SK-N-SH (cell line): Measurements from ENCODE around the gene DNAH3. TPM values are rescaled to one million over a fixed set of nuclear protein-coding genes. Genes with fewer than 3 reads are reported as not detected.

ENCODE experiments used
- CTCF ChIA-PET: fragments of 300-600, 350-600 bp; formaldehyde crosslinking; extraction: SDS; loops from one replicate; lab custom pipeline; 2021; lab: Yijun Ruan, JAX
- POLR2A ChIA-PET: fragments of 350-600 bp; sonication (Branson Sonifier 250); formaldehyde crosslinking; extraction: SDS; loops from one replicate; lab custom pipeline; 2020; ENCODE audit warnings: antibody characterized with exemption, inconsistent platforms; lab: Yijun Ruan, JAX
- DNase-seq: peaks from one replicate; pipeline ENCODE4 v3.0.0; 2012
- H2AFZ ChIP-seq: fragments of 200-600 bp; sonication (generic); 2 replicates; pipeline ENCODE4 v1.8.1; 2016; ENCODE audit warnings: antibody characterized with exemption, mild to moderate bottlenecking, low read depth
- H3F3A ChIP-seq: fragments of 200-600 bp; sonication (generic); replicated peaks from 2 replicates; pipeline ENCODE3; 2016; ENCODE audit warnings: antibody characterized with exemption, mild to moderate bottlenecking; ENCODE audit not compliant: insufficient read depth
- H3K27ac ChIP-seq, 2 experiments: fragments of 200-500 bp in 1 of 2; fragments of 200-600 bp in 1 of 2; sonication (Bioruptor generic) in 1 of 2; sonication (generic), shearing (Covaris generic) in 1 of 2; 2 replicates each; pipeline versions ENCODE4 v1.5.1 to v1.6.1; 2014 to 2016; ENCODE audit warnings: low read depth in 2 of 2, inconsistent platforms in 1 of 2, low read length in 1 of 2, mild to moderate bottlenecking in 1 of 2, mixed read lengths in 1 of 2
- H3K27me3 ChIP-seq: fragments of 200-600 bp; sonication (generic), shearing (Covaris generic); 2 replicates; pipeline ENCODE4 v1.6.1; 2016; ENCODE audit warnings: mixed run types; ENCODE audit not compliant: insufficient read depth
- H3K36me3 ChIP-seq, 2 experiments: fragments of 200-500 bp in 1 of 2; fragments of 200-600 bp in 1 of 2; sonication (Bioruptor generic) in 1 of 2; sonication (generic) in 1 of 2; replicated peaks in 1 of 2; 2 replicates each; pipeline versions ENCODE3 to v1.5.1; 2014 to 2016; ENCODE audit warnings: low read length in 1 of 2, mild to moderate bottlenecking in 1 of 2; ENCODE audit not compliant: insufficient read depth in 2 of 2, control insufficient read depth in 1 of 2
- H3K4me1 ChIP-seq, 2 experiments: fragments of 200-500 bp in 1 of 2; fragments of 200-600 bp in 1 of 2; sonication (Bioruptor generic) in 1 of 2; sonication (generic), shearing (Covaris generic) in 1 of 2; 2 replicates each; pipeline versions ENCODE4 v1.5.1 to v1.6.1; 2014 to 2016; ENCODE audit warnings: low read depth in 1 of 2, low read length in 1 of 2, mixed run types in 1 of 2; ENCODE audit not compliant: insufficient read depth in 2 of 2, control insufficient read depth in 1 of 2
- H3K4me2 ChIP-seq: fragments of 200-600 bp; sonication (generic), shearing (Covaris generic); 2 replicates; pipeline ENCODE4 v1.6.1; 2017; ENCODE audit warnings: mixed run types
- H3K4me3 ChIP-seq, 2 experiments: fragments of 200-500 bp in 1 of 2; fragments of 200-600 bp in 1 of 2; sonication (Bioruptor generic) in 1 of 2; sonication (generic), shearing (Covaris generic) in 1 of 2; 2 replicates each; pipeline versions ENCODE4 v1.5.1 to v1.8.1; 2014 to 2016; ENCODE audit warnings: low read depth in 2 of 2, inconsistent platforms in 1 of 2, low read length in 1 of 2, mild to moderate bottlenecking in 1 of 2, mixed read lengths in 1 of 2, moderate library complexity in 1 of 2
- H3K79me2 ChIP-seq: fragments of 200-600 bp; sonication (generic); 2 replicates; pipeline ENCODE4 v1.8.1; 2017; ENCODE audit warnings: mild to moderate bottlenecking; ENCODE audit not compliant: insufficient read depth
- H3K9ac ChIP-seq: fragments of 200-600 bp; sonication (generic); 2 replicates; pipeline ENCODE4 v1.6.1; 2017; ENCODE audit warnings: mixed run types
- H3K9me2 ChIP-seq: fragments of 200-600 bp; sonication (generic); 2 replicates; pipeline ENCODE4 v1.6.1; 2017; ENCODE audit warnings: mixed run types
- H3K9me3 ChIP-seq: fragments of 200-600 bp; sonication (generic); 2 replicates; pipeline ENCODE4 v1.6.1; 2017; ENCODE audit warnings: mixed run types, mild to moderate bottlenecking, moderate library complexity
- H4K20me1 ChIP-seq: fragments of 200-600 bp; sonication (generic); 2 replicates; pipeline ENCODE4 v1.6.1; 2017; ENCODE audit warnings: mild to moderate bottlenecking, mixed run types; ENCODE audit not compliant: insufficient read depth
- EP300 ChIP-seq, 2 experiments: IDR thresholded peaks; 2 replicates each; pipeline versions ENCODE4 v1.4.0 to v1.6.1; 2012; ENCODE audit warnings: borderline replicate concordance in 1 of 2, low read depth in 1 of 2, low read length in 1 of 2
- EZH2phosphoT487 ChIP-seq: fragments of 200-600 bp; sonication (generic); IDR thresholded peaks from 2 replicates; pipeline ENCODE4 v1.6.1; 2017; ENCODE audit warnings: low read depth, mixed run types, mild to moderate bottlenecking, antibody characterized with exemption, moderate library complexity, borderline replicate concordance
- FOSL2 ChIP-seq: IDR thresholded peaks from 2 replicates; pipeline ENCODE4 v1.4.0; 2012; ENCODE audit warnings: low read depth, mild to moderate bottlenecking, moderate library complexity, borderline replicate concordance
- IRF3 ChIP-seq: fragments of 150-350 bp; IDR thresholded peaks from 2 replicates; pipeline ENCODE4 v1.6.1; 2016; ENCODE audit warnings: mild to moderate bottlenecking, low read depth, low read length
- JUND ChIP-seq: IDR thresholded peaks from 2 replicates; pipeline ENCODE4 v1.4.0; 2012
- MXI1 ChIP-seq: IDR thresholded peaks from 2 replicates; pipeline ENCODE4 v1.6.1; 2012; ENCODE audit warnings: mild to moderate bottlenecking, low read depth, low read length, improper control_type of control experiment
- NFIC ChIP-seq: IDR thresholded peaks from 2 replicates; pipeline ENCODE4 v1.4.0; 2012; ENCODE audit warnings: borderline replicate concordance
- NRF1 ChIP-seq: IDR thresholded peaks from 2 replicates; pipeline ENCODE4 v1.6.1; 2012; ENCODE audit warnings: low read depth, mild to moderate bottlenecking, low read length
- PBX3 ChIP-seq: IDR thresholded peaks from 2 replicates; pipeline ENCODE4; 2012
- POLR2AphosphoS5 ChIP-seq: IDR thresholded peaks from 2 replicates; pipeline ENCODE4 v1.6.1; 2012; ENCODE audit warnings: low read depth, low read length
- RFX5 ChIP-seq: IDR thresholded peaks from 2 replicates; pipeline ENCODE4 v1.6.1; 2012; ENCODE audit warnings: mild to moderate bottlenecking, improper control_type of control experiment, low read length
- SMC3 ChIP-seq: IDR thresholded peaks from 2 replicates; pipeline ENCODE4 v1.6.1; 2012; ENCODE audit warnings: low read depth, low read length, improper control_type of control experiment
- TCF12 ChIP-seq: IDR thresholded peaks from 2 replicates; pipeline ENCODE4 v1.4.0; 2012
- USF1 ChIP-seq: IDR thresholded peaks from 2 replicates; pipeline ENCODE4 v1.4.0; 2012; ENCODE audit warnings: low read depth, borderline replicate concordance
- USF2 ChIP-seq: fragments of 150-350 bp; IDR thresholded peaks from 2 replicates; pipeline ENCODE4 v1.6.1; 2017; ENCODE audit warnings: antibody characterized with exemption, low read length, low read depth, borderline replicate concordance
- YY1 ChIP-seq: IDR thresholded peaks from 2 replicates; pipeline ENCODE4 v1.4.0; 2012; ENCODE audit warnings: low read depth, mild to moderate bottlenecking
- ZBTB33 ChIP-seq: IDR thresholded peaks from 2 replicates; pipeline ENCODE4 v1.4.0; 2012; ENCODE audit warnings: low read depth, borderline replicate concordance
- WGBS: methylation state at CpG from one replicate; pipeline ENCODE4 v1.1.6; 2017; ENCODE audit warnings: low lambda C conversion rate; 5-methylcytosine and 5-hydroxymethylcytosine counted together
- polyA plus RNA-seq, 3 experiments: library from polyadenylated mRNA; depleted of rRNA; stranded (reverse); fragments of >200 nt; gene quantifications; 2 replicates each; pipeline ENCODE4 v1.2.3, GENCODE V29; 2012

Gene DNAH3
- polyA plus RNA-seq, 1 of the 3 experiments (the other 2 are of a cell fraction): not detected

GRCh38 chr16:21026846-21027245, 123.8 kb downstream of the DNAH3 start:
- H4K20me1 ChIP-seq: no peaks in the 10 kb centered on the region
- ChIA-PET POLR2A (no interaction called here), CTCF (no interaction called here)
- 47% methylated on average over 6 of the region's 6 CpGs for WGBS
- no peaks in the 10 kb centered on the region for H3K27me3 ChIP-seq
- H3K79me2 ChIP-seq: no peaks in the 10 kb centered on the region
- H3F3A ChIP-seq: no peaks in the 10 kb centered on the region
- no peak overlapping the region for H3K4me3 ChIP-seq
- no peak overlapping the region for H2AFZ ChIP-seq
- no peaks in the 10 kb centered on the region for H3K9me2 ChIP-seq
- no peaks in the 10 kb centered on the region for H3K36me3 ChIP-seq
- no peak for TF ChIP-seq USF2
- TF ChIP-seq SMC3: no peak
- TF ChIP-seq TCF12: no peak
- TF ChIP-seq MXI1: no peak
- no peak for TF ChIP-seq NRF1
- TF ChIP-seq EZH2phosphoT487: no peak
- TF ChIP-seq IRF3: no peak
- no peak for TF ChIP-seq YY1
- no peak for TF ChIP-seq JUND
- TF ChIP-seq ZBTB33: no peak
- no peak overlapping the region for H3K4me2 ChIP-seq
- no peaks in the 10 kb centered on the region for H3K4me1 ChIP-seq
- H3K9me3 ChIP-seq: no peaks in the 10 kb centered on the region
- no peak overlapping the region for H3K9ac ChIP-seq
- DNase-seq: no peak
- no peak overlapping the region for H3K27ac ChIP-seq

- ChIA-PET CTCF (no interaction called here), POLR2A (no interaction called here)
- Histone ChIP-seq H3K4me1 (no peaks in the 10 kb centered on the region), H3K9me3 (no peaks in the 10 kb centered on the region), H3K4me2 (no peak overlapping the region), H3K27ac (no peak overlapping the region), H4K20me1 (no peaks in the 10 kb centered on the region), H3F3A (no peaks in the 10 kb centered on the region), H3K9ac (no peak overlapping the region), H2AFZ (no peak overlapping the region), H3K36me3 (no peaks in the 10 kb centered on the region), H3K79me2 (no peaks in the 10 kb centered on the region), H3K27me3 (no peaks in the 10 kb centered on the region), H3K9me2 (no peaks in the 10 kb centered on the region), H3K4me3 (no peak overlapping the region)
- 55% methylated on average over 9 of the region's 9 CpGs for WGBS
- TF ChIP-seq JUND (no peak), NFIC (no peak), RFX5 (no peak), EP300 (IDR thresholded peaks at IDR 0.05; ENCODE audit: borderline replicate concordance in 1 of 2, low read depth in 1 of 2, low read length in 1 of 2) (no peak), SMC3 (no peak), FOSL2 (no peak), USF1 (no peak), PBX3 (no peak), POLR2AphosphoS5 (no peak)
- DNase-seq: no peak
Observed at GRCh38 chr16:21023509-21024202, 127.0 kb downstream of the DNAH3 start.
